K562 (cell line): ENCODE measurements around the gene ENTREP3. TPM values are rescaled to one million over a fixed set of nuclear protein-coding genes. Genes with fewer than 3 reads are reported as not detected.

ENCODE experiments used
- CCAR2 ChIP-seq: fragments of 200-400 bp; formaldehyde crosslinking; IDR thresholded peaks from 2 replicates; pipeline ENCODE4 v1.6.1; 2017; ENCODE audit warnings: mild to moderate bottlenecking, low read depth, low read length
- CREB1 ChIP-seq, 2 experiments: sonication (generic) in 1 of 2; formaldehyde crosslinking in 1 of 2; IDR thresholded peaks; 2 replicates each; pipeline versions ENCODE4 v1.6.1 to v1.8.0; 2012 to 2022; ENCODE audit warnings: inconsistent platforms in 1 of 2, mild to moderate bottlenecking in 1 of 2, missing genetic modification reagents in 1 of 2, moderate library complexity in 1 of 2
- EZH2 ChIP-seq: IDR thresholded peaks from 2 replicates; pipeline ENCODE4 v1.6.1; 2012; ENCODE audit warnings: low read depth, mild to moderate bottlenecking, inconsistent platforms, low read length, borderline replicate concordance
- FOXP1 ChIP-seq: sonication (generic); formaldehyde crosslinking; IDR thresholded peaks from 2 replicates; pipeline ENCODE4 v1.8.0; 2022; ENCODE audit warnings: mild to moderate bottlenecking, missing genetic modification reagents
- HDGF ChIP-seq: fragments of 450-650 bp; IDR thresholded peaks from 2 replicates; pipeline ENCODE4 v1.6.1; 2016
- KAT7 ChIP-seq: sonication (generic); formaldehyde crosslinking; IDR thresholded peaks from 2 replicates; pipeline ENCODE4 v1.8.0; 2022; ENCODE audit warnings: missing genetic modification reagents, mild to moderate bottlenecking, borderline replicate concordance
- LEF1 ChIP-seq: fragments of 450-650 bp; IDR thresholded peaks from 2 replicates; pipeline ENCODE4 v1.6.1; 2016; ENCODE audit warnings: mild to moderate bottlenecking
- MECOM ChIP-seq: fragments of 250-450 bp; sonication (Bioruptor Pico); IDR thresholded peaks from 2 replicates; pipeline ENCODE4 v1.8.0; 2022; ENCODE audit warnings: inconsistent platforms
- PCBP1 ChIP-seq: fragments of 200-400 bp; formaldehyde crosslinking; IDR thresholded peaks from 2 replicates; pipeline ENCODE4 v1.6.1; 2018; ENCODE audit warnings: mild to moderate bottlenecking, low read depth, low read length; ENCODE audit not compliant: poor library complexity, severe bottlenecking
- PCBP2 ChIP-seq: fragments of 200-400 bp; formaldehyde crosslinking; IDR thresholded peaks from 2 replicates; pipeline ENCODE4 v1.6.1; 2018; ENCODE audit warnings: low read length, low read depth, mild to moderate bottlenecking, moderate library complexity; ENCODE audit not compliant: poor library complexity, severe bottlenecking
- SNRNP70 ChIP-seq: fragments of 200-400 bp; formaldehyde crosslinking; optimal IDR thresholded peaks from 2 replicates; pipeline ENCODE3; 2017; ENCODE audit warnings: low read depth, low read length
- ZNF644 ChIP-seq: fragments of 200-800 bp; sonication (Bioruptor generic); IDR thresholded peaks from 2 replicates; pipeline ENCODE4 v1.6.1; 2016; ENCODE audit warnings: low read depth, missing genetic modification characterization, missing compliant biosample characterization
- polyA plus RNA-seq, 8 experiments: library from polyadenylated mRNA; depleted of rRNA in 4 of 8; stranded (reverse) in 5 of 8; unstranded in 3 of 8; fragments of >200 nt; fragmentation: Nextera tagmentation in 2 of 8; fragmentation: Illumina TruSeq in 1 of 8; extraction: Ambion mirVana in 2 of 8; extraction: Trizol in 1 of 8; gene quantifications; 2 replicates each; pipeline versions ENCODE4 v1.2.1 to v1.2.3, GENCODE V29; 2011 to 2014; ENCODE audit warnings: inconsistent platforms in 1 of 8, missing spikeins in 1 of 8
- total RNA-seq, 7 experiments: library from RNA; depleted of rRNA in 6 of 7; stranded (reverse); fragments of >200 nt in 6 of 7; fragmentation: Illumina TruSeq in 2 of 7; extraction: Trizol in 2 of 7; gene quantifications; 2 replicates each; pipeline versions ENCODE4 v1.2.1 to v1.2.3, GENCODE V29; 2011 to 2021; ENCODE audit warnings: low replicate concordance in 1 of 7
- TF ChIP-seq, protein P1 (sequence below): IDR thresholded peaks from 2 replicates; pipeline ENCODE4 v1.6.1; 2014; ENCODE audit warnings: antibody characterized with exemption
- TF ChIP-seq, protein P2 (sequence below): sonication (generic); formaldehyde crosslinking; IDR thresholded peaks from 2 replicates; pipeline ENCODE4 v1.8.0; 2022; ENCODE audit warnings: missing genetic modification reagents, mild to moderate bottlenecking, moderate library complexity, borderline replicate concordance

The ENTREP3 gene
- total and polyA plus RNA-seq, 9 of the 15 experiments (the other 6 are each of a cell fraction or from before 2014, with no cell fraction given), result 1.9 to 41.8 (median 5.9) TPM

DNA sequence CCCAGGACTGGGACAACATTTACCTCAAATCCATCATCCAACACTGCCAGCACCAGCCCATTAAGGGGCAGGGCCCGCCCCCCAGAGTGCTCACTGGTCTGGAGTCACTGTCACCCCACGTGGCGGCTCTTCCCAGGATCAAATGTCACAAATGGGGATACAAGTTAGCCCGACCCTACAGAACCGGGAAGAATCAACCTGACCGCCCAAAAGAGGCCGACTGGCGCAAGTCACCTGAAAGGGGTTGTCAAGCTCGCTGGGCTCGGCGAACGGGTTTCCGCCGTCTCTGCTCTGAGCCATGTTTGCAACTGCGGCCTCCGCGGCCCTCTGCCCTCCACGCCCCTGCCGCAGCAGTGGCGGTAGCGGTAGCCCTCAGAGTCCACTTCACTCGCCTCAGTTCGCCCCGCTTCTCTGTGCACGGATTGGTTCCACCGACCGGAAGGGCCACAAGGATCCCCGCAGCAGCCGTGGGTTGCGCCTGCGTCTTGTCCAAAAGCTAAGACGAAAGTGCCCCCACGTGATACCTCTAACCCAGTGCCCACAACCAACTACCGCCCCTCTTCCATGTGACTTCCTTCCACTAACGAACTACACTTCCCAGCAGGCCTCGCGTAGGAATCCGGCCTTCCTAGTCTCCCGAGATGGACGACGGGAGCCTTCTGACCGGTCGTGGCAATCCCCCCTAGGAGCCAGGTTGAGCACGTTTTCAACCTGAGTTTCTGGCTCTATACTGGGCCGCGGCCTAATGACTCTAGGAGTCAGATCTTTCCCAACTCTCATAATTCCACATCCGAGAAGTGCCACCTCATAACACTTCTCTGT is 6.8 kb upstream of the ENTREP3 start, which contains the start of gene SCAMP3 (continued):
- TF ChIP-seq MECOM (CRISPR knock-in tag) (no peak), LEF1 (no peak), CREB1 (IDR thresholded peaks at IDR 0.05) (peak; percentile 79), CREB1 (CRISPR knock-in tag; IDR thresholded peaks at IDR 0.05) (peak; percentile 86), PCBP2 (no peak), CCAR2 (no peak), EZH2 (no peak), FOXP1 (CRISPR knock-in tag) (peak; percentile 87; the same call in 1 of the 2 replicates), SNRNP70 (no peak), ZNF644 (tag) (no peak), HDGF (no peak), PCBP1 (no peak), KAT7 (CRISPR knock-in tag) (peak; percentile 91; the same call in 1 of the 2 replicates)
- TF ChIP-seq, protein P1, sequence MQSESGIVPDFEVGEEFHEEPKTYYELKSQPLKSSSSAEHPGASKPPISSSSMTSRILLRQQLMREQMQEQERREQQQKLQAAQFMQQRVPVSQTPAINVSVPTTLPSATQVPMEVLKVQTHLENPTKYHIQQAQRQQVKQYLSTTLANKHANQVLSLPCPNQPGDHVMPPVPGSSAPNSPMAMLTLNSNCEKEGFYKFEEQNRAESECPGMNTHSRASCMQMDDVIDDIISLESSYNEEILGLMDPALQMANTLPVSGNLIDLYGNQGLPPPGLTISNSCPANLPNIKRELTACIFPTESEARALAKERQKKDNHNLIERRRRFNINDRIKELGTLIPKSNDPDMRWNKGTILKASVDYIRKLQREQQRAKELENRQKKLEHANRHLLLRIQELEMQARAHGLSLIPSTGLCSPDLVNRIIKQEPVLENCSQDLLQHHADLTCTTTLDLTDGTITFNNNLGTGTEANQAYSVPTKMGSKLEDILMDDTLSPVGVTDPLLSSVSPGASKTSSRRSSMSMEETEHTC, result peak; percentile 75; the same call in 1 of the 2 replicates
- TF ChIP-seq, protein P2, sequence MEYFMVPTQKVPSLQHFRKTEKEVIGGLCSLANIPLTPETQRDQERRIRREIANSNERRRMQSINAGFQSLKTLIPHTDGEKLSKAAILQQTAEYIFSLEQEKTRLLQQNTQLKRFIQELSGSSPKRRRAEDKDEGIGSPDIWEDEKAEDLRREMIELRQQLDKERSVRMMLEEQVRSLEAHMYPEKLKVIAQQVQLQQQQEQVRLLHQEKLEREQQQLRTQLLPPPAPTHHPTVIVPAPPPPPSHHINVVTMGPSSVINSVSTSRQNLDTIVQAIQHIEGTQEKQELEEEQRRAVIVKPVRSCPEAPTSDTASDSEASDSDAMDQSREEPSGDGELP (CRISPR knock-in tag), result peak; percentile 82
- TF ChIP-seq, all 486 proteins: peak for 186
